Panc1 (cell line): Measurements from ENCODE around the gene GALNT9. TPM values are rescaled to one million over a fixed set of nuclear protein-coding genes. Genes with fewer than 3 reads are reported as not detected.

ENCODE experiments used
- ATAC-seq: fragments of 200-7000 bp; cut with Tn5 transposase; 2 replicates; pipeline ENCODE4 v1.9.1; 2020; ENCODE audit warnings: mild to moderate bottlenecking, moderate library complexity
- BruUV-seq: library from RNA; stranded (reverse); fragments of 400-500 nt; replicated peaks from 2 replicates; lab custom pipeline; 2021; lab: Mats Ljungman, UMichigan
- CTCF ChIA-PET: fragments of 300-600 bp; sonication (Branson Sonifier 250); formaldehyde crosslinking; loops from one replicate; lab custom pipeline; 2022; ENCODE audit warnings: antibody characterized with exemption; lab: Charles Lee
- POLR2A ChIA-PET: fragments of 300-600 bp; sonication (Branson Sonifier 250); formaldehyde crosslinking; loops from one replicate; lab custom pipeline; 2022; ENCODE audit warnings: antibody characterized with exemption; lab: Charles Lee
- DNase-seq: peaks from one replicate; pipeline ENCODE4 v3.0.0-alpha.2; 2010; ENCODE audit warnings: low read depth, low spot score
- H3K27ac ChIP-seq: 2 replicates; pipeline ENCODE4 v1.5.1; 2011; ENCODE audit warnings: mild to moderate bottlenecking, low read length, inconsistent platforms
- H3K27me3 ChIP-seq: fragments of 200-500 bp; sonication (Bioruptor generic); 2 replicates; pipeline ENCODE4 v1.6.0; 2014; ENCODE audit warnings: low read length, inconsistent platforms; ENCODE audit not compliant: control insufficient read depth, insufficient read depth
- H3K36me3 ChIP-seq: fragments of 200-500 bp; sonication (Bioruptor generic); 2 replicates; pipeline ENCODE4 v1.5.1; 2014; ENCODE audit warnings: inconsistent platforms, mild to moderate bottlenecking, low read length, moderate library complexity; ENCODE audit not compliant: control insufficient read depth, insufficient read depth
- H3K4me1 ChIP-seq: 2 replicates; pipeline ENCODE4 v1.5.1; 2011; ENCODE audit warnings: inconsistent platforms, mild to moderate bottlenecking, low read length, moderate library complexity; ENCODE audit not compliant: control insufficient read depth, insufficient read depth
- H3K4me3 ChIP-seq, 2 experiments: 2 replicates each; pipeline ENCODE4 v1.5.1; 2011 to 2012; ENCODE audit warnings: low read depth in 2 of 2, low read length in 2 of 2, mild to moderate bottlenecking in 2 of 2, inconsistent platforms in 1 of 2, moderate library complexity in 1 of 2
- H3K9me3 ChIP-seq: fragments of 200-500 bp; sonication (Bioruptor generic); 2 replicates; pipeline ENCODE4 v1.5.1; 2014; ENCODE audit warnings: low read depth, mild to moderate bottlenecking, inconsistent platforms, low read length, moderate library complexity; ENCODE audit not compliant: control insufficient read depth, insufficient read depth
- POLR2AphosphoS5 ChIP-seq: IDR thresholded peaks from 2 replicates; pipeline ENCODE4 v1.6.1; 2012; ENCODE audit warnings: mild to moderate bottlenecking, low read depth, low read length, moderate library complexity
- REST ChIP-seq, 2 experiments: IDR thresholded peaks; 2 replicates each; pipeline ENCODE4 v1.6.1; 2011 to 2012; ENCODE audit warnings: low read depth in 2 of 2, control low read depth in 1 of 2, low read length in 1 of 2, mild to moderate bottlenecking in 1 of 2, moderate library complexity in 1 of 2; ENCODE audit not compliant: insufficient read depth in 1 of 2
- SIN3A ChIP-seq: IDR thresholded peaks from 2 replicates; pipeline ENCODE4 v1.6.1; 2012; ENCODE audit warnings: low read depth, mild to moderate bottlenecking, low read length, moderate library complexity, borderline replicate concordance; ENCODE audit not compliant: insufficient read depth
- TCF7L2 ChIP-seq: IDR thresholded peaks from 2 replicates; pipeline ENCODE4 v1.6.1; 2011; ENCODE audit warnings: mild to moderate bottlenecking, low read depth, low read length, inconsistent platforms
- in situ Hi-C: cut with HindIII; loops from 2 replicates; pipeline ENCODE4 v1.10.0; 2016; ENCODE audit warnings: low sequenced_read_pairs, low pct_unique_long_range_greater_than_20kb
- intact Hi-C: fragments of 100-400 bp; cut with micrococcal nuclease; formaldehyde crosslinking; loops from one replicate; pipeline ENCODE4 v1.10.0; 2022; ENCODE audit not compliant: unreplicated experiment
- total RNA-seq: library from RNA; stranded (reverse); gene quantifications from one replicate; pipeline ENCODE4 v1.2.1, GENCODE V29; 2021; ENCODE audit not compliant: unreplicated experiment
- TF ChIP-seq, protein P1 (sequence below): fragments of 450-650 bp; IDR thresholded peaks from 2 replicates; pipeline ENCODE4 v1.5.1; 2017; ENCODE audit warnings: mild to moderate bottlenecking

Gene GALNT9
- total RNA-seq, 1 experiment from 2014 or later = 0.33 TPM

GRCh38 chr12:132257955-132258490, 71.4 kb downstream of the GALNT9 start:
- H3K27me3 ChIP-seq = no peaks in the 10 kb centered on the region; the same call in 1 of the 2 replicates
- no TSS peak for BruUV-seq
- CTCF ChIA-PET = no interaction called here

GRCh38 chr12:132257206-132257954, 72.0 kb downstream of the GALNT9 start:
- no peak for TF ChIP-seq SIN3A
- TF ChIP-seq TCF7L2 = no peak
- no peak for TF ChIP-seq REST (IDR thresholded peaks at IDR 0.05; ENCODE audit: insufficient read depth in 1 of 2, low read depth in 2 of 2, low read length in 1 of 2)
- TF ChIP-seq POLR2AphosphoS5 = no peak
- TF ChIP-seq, protein P1, sequence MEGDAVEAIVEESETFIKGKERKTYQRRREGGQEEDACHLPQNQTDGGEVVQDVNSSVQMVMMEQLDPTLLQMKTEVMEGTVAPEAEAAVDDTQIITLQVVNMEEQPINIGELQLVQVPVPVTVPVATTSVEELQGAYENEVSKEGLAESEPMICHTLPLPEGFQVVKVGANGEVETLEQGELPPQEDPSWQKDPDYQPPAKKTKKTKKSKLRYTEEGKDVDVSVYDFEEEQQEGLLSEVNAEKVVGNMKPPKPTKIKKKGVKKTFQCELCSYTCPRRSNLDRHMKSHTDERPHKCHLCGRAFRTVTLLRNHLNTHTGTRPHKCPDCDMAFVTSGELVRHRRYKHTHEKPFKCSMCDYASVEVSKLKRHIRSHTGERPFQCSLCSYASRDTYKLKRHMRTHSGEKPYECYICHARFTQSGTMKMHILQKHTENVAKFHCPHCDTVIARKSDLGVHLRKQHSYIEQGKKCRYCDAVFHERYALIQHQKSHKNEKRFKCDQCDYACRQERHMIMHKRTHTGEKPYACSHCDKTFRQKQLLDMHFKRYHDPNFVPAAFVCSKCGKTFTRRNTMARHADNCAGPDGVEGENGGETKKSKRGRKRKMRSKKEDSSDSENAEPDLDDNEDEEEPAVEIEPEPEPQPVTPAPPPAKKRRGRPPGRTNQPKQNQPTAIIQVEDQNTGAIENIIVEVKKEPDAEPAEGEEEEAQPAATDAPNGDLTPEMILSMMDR = no peak
- POLR2A ChIA-PET = interaction anchor here (0.5 to 0.6 kb wide), 3 partner anchors 51 to 396 kb away, joined by 3 to 4 read pairs (median 4); no protein-coding TSS in a partner anchor
- no peak for DNase-seq
- Histone ChIP-seq H3K27me3 (no peaks in the 10 kb centered on the region; the same call in 1 of the 2 replicates), H3K4me1 (no peaks in the 10 kb centered on the region), H3K9me3 (no peaks in the 10 kb centered on the region), H3K36me3 (no peaks in the 10 kb centered on the region; the same call in 1 of the 2 replicates), H3K27ac (no peak overlapping the region), H3K4me3 (no peak overlapping the region)
- in situ Hi-C loops (no loop called here), intact Hi-C loops (no loop called here)
- no peak for ATAC-seq
- CTCF ChIA-PET = no interaction called here
- no TSS peak for BruUV-seq

More at GRCh38 chr12:132257955-132258490, 71.4 kb downstream of the GALNT9 start:
- H3K36me3 ChIP-seq = no peaks in the 10 kb centered on the region; the same call in 1 of the 2 replicates
- no peak overlapping the region for H3K27ac ChIP-seq
- no peaks in the 10 kb centered on the region for H3K4me1 ChIP-seq
- in situ Hi-C loops (no loop called here), intact Hi-C loops (no loop called here)
- H3K9me3 ChIP-seq = no peaks in the 10 kb centered on the region
- POLR2A ChIA-PET = no interaction called here
- TF ChIP-seq REST (IDR thresholded peaks at IDR 0.05; ENCODE audit: insufficient read depth in 1 of 2, low read depth in 2 of 2, low read length in 1 of 2) (no peak), POLR2AphosphoS5 (no peak), SIN3A (no peak), TCF7L2 (no peak)
- TF ChIP-seq, protein P1 = no peak
- no peak overlapping the region for H3K4me3 ChIP-seq
- no peak for ATAC-seq
- DNase-seq = no peak
